Trophoblast cell (in vitro differentiated cells and primary cell): ENCODE measurements around the gene ETV6.

Experiments used
- DNase-seq, 2 donors: peaks; one replicate each; pipeline ENCODE4 v3.0.0-alpha.2; 2016
- H2AFZ ChIP-seq: 2 replicates; pipeline ENCODE4 v1.6.1; 2013; ENCODE audit warnings: low read length, moderate library complexity, mild to moderate bottlenecking; ENCODE audit not compliant: insufficient read depth, poor library complexity
- H2AK5ac ChIP-seq: 2 replicates; pipeline ENCODE4 v1.6.1; 2013; ENCODE audit warnings: mild to moderate bottlenecking, low read length
- H2BK120ac ChIP-seq: 2 replicates; pipeline ENCODE4 v1.6.1; 2013; ENCODE audit warnings: low read length, mild to moderate bottlenecking, moderate library complexity; ENCODE audit not compliant: insufficient read depth, poor library complexity
- H2BK12ac ChIP-seq: 2 replicates; pipeline ENCODE4 v1.6.1; 2013; ENCODE audit warnings: mild to moderate bottlenecking, low read length, moderate library complexity
- H2BK5ac ChIP-seq: 2 replicates; pipeline ENCODE4 v1.6.1; 2013; ENCODE audit warnings: low read length, low read depth, moderate library complexity, mild to moderate bottlenecking; ENCODE audit not compliant: poor library complexity
- H3K14ac ChIP-seq: 2 replicates; pipeline ENCODE4 v1.6.1; 2013; ENCODE audit warnings: mild to moderate bottlenecking, low read length
- H3K18ac ChIP-seq: 2 replicates; pipeline ENCODE4 v1.6.1; 2013; ENCODE audit warnings: mild to moderate bottlenecking, low read length
- H3K23ac ChIP-seq: 2 replicates; pipeline ENCODE4 v1.6.1; 2013; ENCODE audit warnings: low read length
- H3K27ac ChIP-seq: 2 replicates; pipeline ENCODE4 v1.5.1; 2013; ENCODE audit warnings: low read depth, mild to moderate bottlenecking, inconsistent platforms, low read length, moderate library complexity
- H3K27me3 ChIP-seq: 2 replicates; pipeline ENCODE4 v1.6.1; 2013; ENCODE audit warnings: inconsistent platforms, mild to moderate bottlenecking, low read length, moderate library complexity; ENCODE audit not compliant: insufficient read depth
- H3K36me3 ChIP-seq, 2 experiments: 1 replicate in 1 of 2; 2 replicates in 1 of 2; pipeline ENCODE4 v1.6.1; 2013; ENCODE audit warnings: low read length in 2 of 2, mild to moderate bottlenecking in 2 of 2, moderate library complexity in 1 of 2; ENCODE audit not compliant: insufficient read depth in 2 of 2, control insufficient read depth in 1 of 2
- H3K4ac ChIP-seq: 2 replicates; pipeline ENCODE4 v1.6.1; 2013; ENCODE audit warnings: low read depth, mild to moderate bottlenecking, low read length, moderate library complexity
- H3K4me1 ChIP-seq, 2 experiments: 1 replicate in 1 of 2; 2 replicates in 1 of 2; pipeline ENCODE4 v1.6.1; 2013; ENCODE audit warnings: low read length in 2 of 2, mild to moderate bottlenecking in 2 of 2, moderate library complexity in 1 of 2; ENCODE audit not compliant: insufficient read depth in 2 of 2, control insufficient read depth in 1 of 2
- H3K4me2 ChIP-seq: 2 replicates; pipeline ENCODE4 v1.6.1; 2013; ENCODE audit warnings: inconsistent platforms, mild to moderate bottlenecking, low read length, moderate library complexity
- H3K4me3 ChIP-seq: 2 replicates; pipeline ENCODE4 v1.5.1; 2013; ENCODE audit warnings: mild to moderate bottlenecking, low read depth, low read length, inconsistent platforms
- H3K79me1 ChIP-seq: one replicate; pipeline ENCODE4 v1.6.1; 2013; ENCODE audit warnings: low read length
- H3K79me2 ChIP-seq: 2 replicates; pipeline ENCODE4 v1.6.1; 2013; ENCODE audit warnings: low read length, mild to moderate bottlenecking; ENCODE audit not compliant: control insufficient read depth, insufficient read depth, poor library complexity
- H3K9ac ChIP-seq: 2 replicates; pipeline ENCODE4 v1.6.1; 2013; ENCODE audit warnings: mild to moderate bottlenecking, low read length
- H3K9me3 ChIP-seq: 2 replicates; pipeline ENCODE4 v1.6.1; 2013; ENCODE audit warnings: low read depth, mild to moderate bottlenecking, control low read depth, inconsistent platforms, low read length; ENCODE audit not compliant: insufficient read depth
- H4K12ac ChIP-seq: 2 replicates; pipeline ENCODE4 v1.6.1; 2013; ENCODE audit warnings: low read depth, mild to moderate bottlenecking, low read length, moderate library complexity
- H4K8ac ChIP-seq: 2 replicates; pipeline ENCODE4 v1.6.1; 2013; ENCODE audit warnings: low read depth, mild to moderate bottlenecking, low read length, moderate library complexity
- H4K91ac ChIP-seq: one replicate; pipeline ENCODE4 v1.6.1; 2013; ENCODE audit warnings: low read depth, mild to moderate bottlenecking, low read length, moderate library complexity
- WGBS: extraction: QIAGEN DNeasy Blood & Tissue Kit; methylation state at CpG from one replicate; pipeline ENCODE4 v1.1.7; 2013; ENCODE audit warnings: missing lambda C conversion rate; ENCODE audit not compliant: insufficient read length, insufficient coverage; ENCODE audit errors: extremely low coverage; 5-methylcytosine and 5-hydroxymethylcytosine counted together

Gene ETV6

GRCh38 chr12:11749943-11750690 is 100.6 kb downstream of the ETV6 start:
- Histone ChIP-seq H3K4me2 (no peak overlapping the region), H3K4me3 (no peak overlapping the region), H3K27me3 (no peaks in the 10 kb centered on the region), H4K8ac (no peak overlapping the region), H3K4me1 (peaks cover 2% of the 10 kb centered on the region in 2 experiments), H3K79me2 (no peaks in the 10 kb centered on the region), H2BK12ac (no peak overlapping the region), H2AFZ (no peak overlapping the region), H3K79me1 (no peaks in the 10 kb centered on the region), H3K9me3 (peaks cover 2% of the 10 kb centered on the region), H3K9ac (no peak overlapping the region), H2AK5ac (no peak overlapping the region), H3K14ac (no peak overlapping the region), H3K4ac (no peak overlapping the region), H4K91ac (no peak overlapping the region), H3K23ac (no peak overlapping the region), H3K18ac (no peak overlapping the region), H2BK120ac (no peak overlapping the region), H3K27ac (no peak overlapping the region), H4K12ac (no peak overlapping the region), H3K36me3 (peaks cover 0 to 2% of the 10 kb centered on the region in 2 experiments), H2BK5ac (no peak overlapping the region)
- WGBS: no CpG with 5 or more reads among the region's 11 CpGs
- peak in 1 of 2 donors; percentile 39 for DNase-seq

- Histone ChIP-seq H3K79me2 (no peaks in the 10 kb centered on the region), H3K4ac (no peak overlapping the region), H3K4me3 (no peak overlapping the region), H2BK120ac (no peak overlapping the region), H3K36me3 (peaks cover 2% of the 10 kb centered on the region in 2 experiments), H3K14ac (no peak overlapping the region), H2AK5ac (no peak overlapping the region), H4K12ac (no peak overlapping the region), H2BK12ac (no peak overlapping the region), H3K27ac (no peak overlapping the region), H2BK5ac (no peak overlapping the region), H3K18ac (no peak overlapping the region), H3K9me3 (peaks cover 2% of the 10 kb centered on the region), H3K9ac (no peak overlapping the region), H4K91ac (no peak overlapping the region), H3K79me1 (no peaks in the 10 kb centered on the region), H3K23ac (no peak overlapping the region), H2AFZ (no peak overlapping the region), H4K8ac (no peak overlapping the region), H3K4me2 (no peak overlapping the region), H3K4me1 (no peaks in the 10 kb centered on the region), H3K27me3 (no peaks in the 10 kb centered on the region)
- no CpG with 5 or more reads among the region's 21 CpGs for WGBS
- DNase-seq: no peak
Measured at GRCh38 chr12:11752403-11753149, 103.1 kb downstream of the ETV6 start.

GRCh38 chr12:11753150-11753499 is 103.7 kb downstream of the ETV6 start:
- no peak overlapping the region for H3K27ac ChIP-seq
- no peak overlapping the region for H4K91ac ChIP-seq
- H4K12ac ChIP-seq: no peak overlapping the region
- peaks cover 2 to 3% of the 10 kb centered on the region in 2 experiments for H3K36me3 ChIP-seq
- H3K23ac ChIP-seq: no peak overlapping the region
- no peak overlapping the region for H3K18ac ChIP-seq
- H2BK5ac ChIP-seq: no peak overlapping the region
- no peaks in the 10 kb centered on the region for H3K79me1 ChIP-seq
- H2BK12ac ChIP-seq: no peak overlapping the region
- no peak for DNase-seq
- no peak overlapping the region for H2AK5ac ChIP-seq
- H4K8ac ChIP-seq: no peak overlapping the region
- H3K14ac ChIP-seq: no peak overlapping the region
- H3K9me3 ChIP-seq: peaks cover 2% of the 10 kb centered on the region
- no peak overlapping the region for H3K4me3 ChIP-seq
- no peak overlapping the region for H3K4me2 ChIP-seq
- no peaks in the 10 kb centered on the region for H3K79me2 ChIP-seq
- no peaks in the 10 kb centered on the region for H3K27me3 ChIP-seq
- H3K4ac ChIP-seq: no peak overlapping the region
- no peak overlapping the region for H3K9ac ChIP-seq
- no peak overlapping the region for H2BK120ac ChIP-seq
- H3K4me1 ChIP-seq: no peaks in the 10 kb centered on the region
- WGBS: no CpG with 5 or more reads among the region's 2 CpGs
- no peak overlapping the region for H2AFZ ChIP-seq

GRCh38 chr12:11753826-11754225 is 104.4 kb downstream of the ETV6 start:
- H3K4ac ChIP-seq: no peak overlapping the region
- peaks cover 2% of the 10 kb centered on the region for H3K9me3 ChIP-seq
- no peak overlapping the region for H2BK120ac ChIP-seq
- no peak overlapping the region for H2AFZ ChIP-seq
- no peaks in the 10 kb centered on the region for H3K27me3 ChIP-seq
- H2BK5ac ChIP-seq: no peak overlapping the region
- H3K9ac ChIP-seq: no peak overlapping the region
- H4K8ac ChIP-seq: no peak overlapping the region
- H2AK5ac ChIP-seq: no peak overlapping the region
- DNase-seq: peak; percentile 75 to 86
- H4K12ac ChIP-seq: no peak overlapping the region
- H3K18ac ChIP-seq: no peak overlapping the region
- WGBS: no CpG with 5 or more reads among the region's 5 CpGs
- no peak overlapping the region for H4K91ac ChIP-seq
- H3K4me1 ChIP-seq: no peaks in the 10 kb centered on the region
- H3K27ac ChIP-seq: no peak overlapping the region
- H2BK12ac ChIP-seq: no peak overlapping the region
- no peak overlapping the region for H3K4me2 ChIP-seq
- no peak overlapping the region for H3K14ac ChIP-seq
- H3K79me2 ChIP-seq: no peaks in the 10 kb centered on the region
- H3K23ac ChIP-seq: no peak overlapping the region
- H3K4me3 ChIP-seq: no peak overlapping the region
- peaks cover 2 to 3% of the 10 kb centered on the region in 2 experiments for H3K36me3 ChIP-seq
- H3K79me1 ChIP-seq: no peaks in the 10 kb centered on the region
